Measurements from ENCODE around the gene CLDN5.

Gene CLDN5

GRCh38 chr22:19478901-19479354 lies 45.3 kb downstream of the CLDN5 start, which contains the start of gene UFD1:
UFD1 (minus strand) TSS chr22:19479193; CDS start chr22:19479085, 108 bp downstream.
- peak in 1 of 2 experiments; percentile 82 for DNase-seq

DNA sequence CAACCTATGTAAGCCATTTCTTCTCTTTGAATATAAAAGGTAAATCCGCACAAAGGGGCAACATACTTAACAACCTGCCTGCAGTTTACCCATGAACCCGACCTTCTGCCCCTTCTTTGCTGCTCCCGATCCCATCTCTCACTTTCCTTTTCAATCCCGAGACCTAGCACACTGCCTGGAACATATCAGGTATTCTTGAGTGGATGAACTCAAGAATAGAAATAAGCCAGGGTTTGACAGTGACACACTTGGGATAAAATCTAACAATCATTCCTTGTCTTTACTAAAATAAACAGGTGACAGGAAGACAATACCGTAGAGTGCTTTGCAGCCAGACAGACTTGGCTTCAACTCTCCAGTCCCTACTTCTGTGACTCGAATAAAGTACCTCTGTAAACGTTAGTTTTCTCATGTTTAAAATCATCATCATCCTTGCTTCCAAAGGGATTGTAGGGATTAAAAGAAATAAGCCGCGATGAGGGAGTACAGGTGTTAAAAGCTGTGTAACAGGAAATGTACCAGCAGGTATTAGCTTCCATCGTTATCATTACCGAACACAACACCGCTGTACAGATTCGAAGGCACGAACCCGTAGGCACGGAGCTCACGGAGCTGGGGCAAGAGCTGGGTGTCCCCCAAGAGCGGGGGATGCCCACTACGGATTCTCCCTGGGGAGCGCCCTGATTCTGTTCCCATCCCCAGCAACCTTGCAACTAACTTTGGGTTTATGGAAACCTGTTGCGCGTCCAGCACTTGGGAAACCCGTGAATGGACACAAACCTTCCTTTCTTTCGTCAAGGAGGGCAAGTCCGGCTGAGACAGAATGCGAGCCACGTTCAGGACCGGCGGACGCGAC lies 45.9 kb downstream of the CLDN5 start:
- no peak for DNase-seq

DNA sequence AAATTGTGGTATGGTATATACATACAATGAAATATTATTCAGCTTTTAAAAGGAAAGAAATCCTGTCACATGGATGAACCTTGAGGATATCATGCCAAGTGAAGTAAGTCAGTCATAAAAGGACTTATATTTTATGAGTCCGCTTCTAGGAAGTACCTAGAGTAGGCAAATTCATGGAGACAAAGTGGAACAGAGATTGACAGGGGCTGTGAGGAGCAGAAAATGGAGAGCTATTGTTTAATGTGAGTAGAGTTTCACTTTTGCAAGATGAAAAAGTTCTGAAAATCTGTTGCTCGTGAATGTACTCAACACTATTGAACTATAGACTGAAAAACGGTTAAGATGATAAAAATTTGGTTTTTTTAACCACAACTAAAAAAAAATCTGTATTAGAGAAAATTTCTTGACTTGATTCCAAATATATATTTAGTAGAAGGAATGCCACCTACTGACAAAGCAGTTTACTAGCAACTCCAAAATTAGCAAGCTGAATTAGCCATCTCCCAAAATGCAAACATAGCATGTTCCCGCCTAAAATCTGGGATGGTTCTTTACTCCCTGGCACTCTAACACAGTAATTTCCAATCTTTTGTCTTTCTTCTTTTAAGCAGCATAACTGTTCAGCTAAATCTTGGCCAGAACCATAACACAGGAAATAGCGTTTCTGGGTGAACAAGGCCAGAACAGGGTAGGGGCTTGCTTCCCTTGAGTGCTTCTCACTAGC lies 46.7 kb downstream of the CLDN5 start:
- DNase-seq = peak; percentile 8 to 9

DNA sequence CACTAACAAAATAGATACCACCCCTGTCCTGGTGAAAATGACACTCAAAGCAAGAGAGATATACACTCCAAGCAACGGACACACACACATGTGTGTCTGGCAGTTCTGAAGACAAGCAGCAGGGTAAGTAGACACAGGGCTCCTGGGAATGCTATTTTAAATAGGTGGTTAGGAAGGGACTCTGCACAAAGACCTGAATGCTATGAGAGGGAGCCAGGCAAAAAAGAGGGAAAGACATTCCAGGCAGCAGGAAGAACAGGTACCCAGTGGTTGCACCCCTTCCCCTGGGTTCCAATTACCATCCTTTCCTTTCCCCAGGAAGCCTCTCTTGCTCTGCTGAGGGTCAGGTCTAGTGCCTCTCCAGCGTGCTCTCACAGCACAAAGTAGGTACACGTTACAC lies 48.2 kb downstream of the CLDN5 start:
- no peak for DNase-seq

GRCh38 chr22:19473578-19473977 lies 50.6 kb downstream of the CLDN5 start:
- DNase-seq = no peak
